Fibroblast of gingiva (primary cell): ENCODE results near the gene HASPIN.
"Not testable (repeated sequence)": the region's sequence is repeated elsewhere in the genome, so short reads cannot be mapped to it uniquely, and the experiment has no call there.

Experiments used
- DNase-seq: peaks from one replicate; pipeline ENCODE4 v3.0.0-alpha.2; 2011; ENCODE audit warnings: low read depth

Gene HASPIN

DNA sequence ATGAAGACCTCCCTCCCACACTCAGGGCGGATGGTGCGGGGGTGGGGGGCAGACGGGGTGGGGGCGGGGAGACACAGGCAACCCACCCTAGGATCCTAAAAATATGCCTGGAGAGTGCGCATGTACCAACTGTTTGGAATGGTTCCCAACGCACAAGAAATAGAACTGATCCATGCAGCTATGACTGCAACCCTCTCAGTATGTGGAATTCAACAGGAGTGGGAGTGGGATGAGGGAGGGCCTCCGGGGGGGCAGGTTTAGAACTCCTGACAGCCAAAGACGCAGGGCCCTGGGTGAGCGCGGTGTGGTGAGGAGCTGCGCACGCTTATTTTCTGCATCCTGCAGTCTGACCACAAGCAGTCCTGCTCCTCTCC lies 26.6 kb upstream of the HASPIN start:
- DNase-seq: no peak

DNA sequence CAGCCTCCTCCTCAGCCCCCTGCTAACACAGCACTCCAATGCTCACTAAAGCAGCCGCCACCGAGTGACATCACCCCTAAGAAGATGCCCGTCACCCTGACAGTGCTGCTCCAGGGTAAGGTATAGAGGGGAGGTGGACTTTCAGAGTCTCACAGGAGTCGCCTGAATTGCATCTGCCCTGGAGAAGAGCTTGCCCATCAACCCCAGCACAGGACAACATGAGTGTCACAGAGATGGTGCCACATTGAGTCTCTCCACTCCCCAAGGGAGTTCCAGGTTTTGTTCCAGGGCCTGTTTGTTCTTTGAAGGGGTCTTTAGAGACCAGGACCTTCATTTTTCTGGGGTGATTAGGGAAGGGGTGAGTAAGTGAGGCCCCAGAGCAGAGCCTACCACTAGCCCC lies 25.6 kb upstream of the HASPIN start:
- DNase-seq: no peak

DNA sequence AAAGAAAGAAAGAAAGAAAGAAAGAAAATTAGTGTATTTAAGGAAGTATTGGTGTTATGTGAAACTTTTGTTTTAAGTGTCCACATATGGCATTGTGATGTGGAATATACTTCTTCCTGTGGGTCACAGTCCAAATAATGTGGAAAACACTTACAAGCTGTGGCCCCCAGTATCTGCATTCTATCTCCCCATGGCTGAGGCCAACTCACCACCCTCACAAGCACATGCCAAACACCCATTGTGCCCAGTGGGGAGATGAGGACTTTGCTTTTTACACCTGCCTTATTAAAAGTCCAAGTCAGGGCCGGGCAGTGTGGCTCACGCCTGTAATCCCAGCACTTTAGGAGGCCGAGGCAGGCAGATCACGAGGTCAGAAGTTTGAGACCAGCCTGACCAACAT lies 23.8 kb upstream of the HASPIN start:
- DNase-seq: no peak

DNA sequence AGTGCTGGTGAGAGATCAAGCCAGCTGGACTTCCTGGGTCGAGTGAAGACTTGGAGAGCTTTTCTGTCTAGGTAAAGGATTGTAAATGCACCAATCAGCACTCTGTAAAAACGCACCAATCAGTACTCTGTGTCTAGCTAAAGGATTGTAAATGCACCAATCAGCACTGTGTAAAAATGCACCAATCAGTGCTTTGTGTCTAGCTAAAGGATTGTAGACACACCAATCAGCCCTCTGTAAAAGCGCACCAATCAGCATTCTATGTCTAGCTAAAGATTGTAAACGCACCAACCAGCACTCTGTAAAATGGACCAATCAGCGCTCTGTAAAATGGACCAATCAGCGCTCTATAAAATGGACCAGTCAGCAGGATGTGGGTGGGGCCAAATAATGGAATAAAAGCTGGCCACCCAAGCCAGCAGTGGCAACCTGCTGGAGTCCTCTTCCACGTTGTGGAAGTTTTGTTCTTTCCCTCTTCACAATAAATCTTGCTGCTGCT lies 21.6 kb upstream of the HASPIN start:
- DNase-seq: not testable (repeated sequence)

DNA sequence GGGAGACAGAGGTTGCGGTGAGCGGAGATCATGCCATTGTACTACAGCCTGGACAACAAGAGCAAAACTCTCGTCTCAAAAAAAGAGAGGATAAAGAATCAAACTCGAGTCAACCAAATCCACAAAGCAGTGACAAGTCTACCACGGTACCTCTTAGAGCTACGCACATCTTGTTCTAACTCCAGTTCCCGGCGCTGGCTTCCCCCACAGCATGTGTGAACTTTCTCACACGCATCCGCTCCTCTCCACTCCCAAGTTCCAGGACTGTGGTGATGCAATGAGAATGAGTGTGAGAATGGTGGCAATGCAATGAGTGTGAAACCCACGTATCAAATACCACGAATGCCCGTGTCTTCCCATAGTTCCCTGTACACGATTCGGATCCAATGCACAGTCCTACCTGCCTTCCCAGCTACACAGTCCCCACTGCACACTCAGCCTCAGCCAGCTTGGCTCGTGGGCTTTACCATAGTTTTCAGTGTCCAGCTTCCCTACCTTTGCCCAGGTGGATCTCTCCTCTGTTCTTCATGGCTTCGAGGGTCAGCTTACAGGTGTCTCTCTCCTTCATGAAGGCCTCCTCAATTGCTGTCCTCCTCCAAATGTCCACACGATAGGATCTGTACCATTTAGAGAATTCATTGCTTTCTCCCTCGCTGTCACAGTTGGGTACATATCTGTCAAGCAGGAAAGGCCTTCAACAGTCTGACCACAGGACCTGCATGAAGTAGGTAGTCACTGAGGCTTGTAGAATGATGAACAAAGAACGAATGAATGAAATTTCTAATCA lies 18.6 kb upstream of the HASPIN start:
- DNase-seq: no peak

DNA sequence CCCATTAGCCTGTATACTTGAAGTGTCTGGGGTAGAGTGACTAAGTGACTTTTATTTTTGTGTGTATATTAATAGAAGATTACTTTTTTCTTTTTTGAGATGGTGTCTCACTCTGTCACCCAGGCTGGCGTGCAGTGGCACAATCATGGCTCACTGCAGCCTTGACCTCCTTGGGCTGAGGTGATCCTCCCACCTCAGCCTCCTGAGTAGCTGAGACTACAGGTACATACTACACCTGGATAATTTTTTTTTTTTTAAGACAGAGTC lies 18.1 kb upstream of the HASPIN start:
- not testable (repeated sequence) for DNase-seq

DNA sequence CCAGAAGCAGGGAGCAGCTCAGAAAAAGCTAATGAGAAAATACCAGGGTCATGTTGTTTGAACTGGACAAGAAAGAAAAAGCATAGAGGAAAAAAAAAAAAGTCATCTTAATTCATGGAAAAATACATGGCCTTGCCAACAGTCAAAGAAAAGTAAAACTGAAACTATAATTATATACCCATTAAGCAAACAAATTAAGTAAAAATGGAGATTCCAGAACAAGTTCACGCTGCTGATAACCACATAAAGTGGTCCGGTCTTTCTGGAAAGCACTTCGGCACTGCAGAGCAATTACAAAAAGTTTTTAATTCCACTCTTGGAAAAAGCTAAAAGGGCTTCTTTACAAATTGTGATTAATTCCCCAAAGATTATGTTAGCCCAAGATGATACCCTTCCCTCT lies 15.3 kb upstream of the HASPIN start:
- no peak for DNase-seq

DNA sequence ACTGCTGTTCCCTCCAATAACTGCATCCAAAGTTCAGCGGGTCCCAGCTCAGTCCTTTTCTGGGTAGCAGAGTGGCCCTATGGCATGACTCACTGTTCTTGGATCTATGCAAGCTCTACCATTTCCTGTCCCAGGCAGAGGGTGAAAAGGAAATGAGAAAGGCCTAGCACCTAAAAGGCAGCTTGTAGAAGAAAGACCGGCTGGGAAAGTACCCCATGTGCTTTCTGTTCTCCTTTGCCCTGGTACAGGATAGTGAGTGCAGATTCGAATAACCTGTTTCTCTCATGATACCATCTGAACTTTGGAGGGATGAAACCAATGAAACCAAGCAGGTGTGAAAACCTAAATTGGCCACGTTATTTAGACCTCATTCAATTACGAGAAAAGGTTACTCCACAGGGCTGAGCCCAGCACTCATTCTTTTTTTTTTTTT lies 12.7 kb upstream of the HASPIN start:
- no peak for DNase-seq

DNA sequence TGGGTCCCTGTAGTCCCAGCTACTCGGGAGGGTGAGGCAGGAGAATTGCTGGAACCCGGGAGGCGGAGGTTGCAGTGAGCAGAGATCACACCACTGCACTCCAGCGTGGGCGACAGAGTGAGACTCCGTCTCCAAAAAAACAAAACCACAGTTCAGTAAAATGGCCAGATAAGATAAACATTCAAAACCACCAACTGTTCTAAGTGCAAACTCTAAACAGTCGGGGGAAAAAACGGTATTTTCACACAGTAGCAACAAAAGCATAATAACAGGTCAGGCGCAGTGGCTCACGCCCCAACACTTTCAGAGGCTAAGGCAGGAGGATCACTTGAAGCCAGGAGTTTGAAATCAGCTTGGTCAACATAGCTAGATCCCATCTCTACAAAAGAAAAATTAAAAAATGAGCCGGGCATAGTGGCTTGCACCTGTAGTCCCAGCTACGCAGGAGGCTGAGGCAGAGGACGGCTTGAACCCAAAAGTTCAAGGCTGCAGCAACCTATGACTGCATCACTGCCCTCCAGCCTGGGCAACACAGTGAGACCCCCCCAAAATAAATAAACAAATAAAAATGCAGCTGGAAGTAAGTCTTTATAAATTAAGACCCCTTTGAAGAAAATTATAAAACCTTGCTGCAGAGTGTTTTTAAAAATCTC lies 10.8 kb upstream of the HASPIN start:
- DNase-seq: no peak

DNA sequence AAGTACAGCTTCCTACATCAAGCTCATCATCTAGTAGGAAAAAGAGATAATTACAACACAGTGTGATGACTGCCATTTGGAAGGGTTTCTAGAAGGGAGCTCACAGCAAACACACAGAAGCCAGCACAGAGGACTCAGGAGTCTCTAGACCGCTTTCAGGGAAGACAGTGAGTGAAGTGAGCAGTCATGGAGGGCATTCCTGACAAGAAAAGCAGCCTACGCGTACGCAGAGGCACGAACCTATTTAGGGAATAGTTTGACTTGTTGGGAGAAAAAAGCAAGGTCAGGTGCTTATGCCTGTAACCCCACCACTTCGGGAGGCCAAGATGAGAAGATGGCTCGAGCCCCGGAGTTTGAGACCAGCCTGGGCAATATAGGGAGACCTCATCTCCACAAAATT lies 8.4 kb upstream of the HASPIN start:
- no peak for DNase-seq

DNA sequence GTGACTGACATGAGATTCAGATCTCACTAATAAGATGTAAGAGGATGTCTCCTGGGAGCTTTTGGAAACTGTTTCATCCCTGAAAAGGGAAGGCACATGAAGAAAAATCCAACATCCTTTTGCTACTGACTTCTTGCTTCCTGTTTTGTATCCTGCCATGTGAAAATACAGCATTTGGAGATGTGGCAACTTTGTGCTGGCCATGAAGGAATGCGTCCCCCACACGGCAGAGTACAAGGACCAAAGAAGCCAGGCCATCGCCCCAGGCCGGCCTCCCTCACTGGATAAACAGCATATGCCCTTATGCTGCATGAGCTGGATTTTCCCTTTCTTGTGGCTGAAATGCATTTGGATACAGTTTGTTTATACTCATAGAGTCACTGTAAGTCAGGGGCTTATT lies 5.5 kb upstream of the HASPIN start:
- DNase-seq: no peak

DNA sequence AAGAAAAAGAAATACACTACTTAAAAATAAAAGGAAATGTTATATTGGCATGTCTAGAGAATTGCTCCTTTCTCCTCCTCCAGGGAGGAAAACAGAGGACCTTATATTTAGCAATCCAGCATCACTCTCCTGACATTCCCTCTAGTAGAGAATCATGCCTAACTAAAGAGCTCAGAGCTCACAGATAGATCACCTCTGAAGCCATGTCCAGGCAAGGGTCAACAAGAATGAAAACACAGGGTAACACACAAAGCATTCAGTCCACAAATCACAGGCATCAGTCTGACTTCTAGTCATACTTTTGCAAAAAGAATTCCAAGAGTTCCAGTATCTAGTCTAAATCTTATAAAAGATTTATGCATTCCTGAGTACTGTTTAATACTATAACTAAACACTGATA lies 4.4 kb upstream of the HASPIN start:
- no peak for DNase-seq

DNA sequence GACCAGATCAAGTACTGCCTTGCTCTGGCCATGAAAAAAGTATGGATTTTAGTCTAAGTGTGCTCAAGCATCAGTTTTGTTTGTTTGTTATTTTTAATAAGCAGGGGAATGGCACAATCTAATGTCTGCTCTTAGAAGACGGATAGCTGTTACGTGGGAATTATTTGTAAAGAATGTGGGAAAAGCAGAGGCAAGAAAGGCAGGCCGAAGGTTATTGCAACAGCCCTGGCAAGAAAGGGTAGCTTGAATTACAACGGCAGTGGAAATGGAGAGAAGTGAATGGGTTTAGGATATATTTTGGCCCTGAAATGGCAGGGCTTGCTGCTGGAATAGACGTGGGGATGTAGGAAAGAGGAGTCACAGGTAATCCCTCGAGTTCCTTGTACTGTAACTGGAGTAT lies 987 bp upstream of the HASPIN start:
- DNase-seq: peak; percentile 68

DNA sequence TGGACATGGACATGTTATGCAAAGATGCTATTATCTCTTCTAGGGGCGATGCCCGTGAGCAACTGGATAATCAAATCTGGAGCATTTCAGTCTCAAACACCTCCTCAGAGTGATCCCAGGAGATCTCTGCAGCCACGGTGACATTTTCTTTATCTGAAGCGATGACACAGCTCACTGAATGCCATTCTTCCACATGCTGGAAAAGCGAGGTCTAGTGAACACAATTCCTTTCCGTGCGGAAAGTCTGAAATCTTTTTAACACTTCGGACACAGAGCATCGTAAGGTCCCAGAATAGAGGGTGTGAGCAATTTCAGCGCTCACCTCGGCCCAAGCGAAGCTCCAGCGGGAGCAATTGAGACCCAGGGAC lies 531 bp upstream of the HASPIN start:
- DNase-seq: no peak

DNA sequence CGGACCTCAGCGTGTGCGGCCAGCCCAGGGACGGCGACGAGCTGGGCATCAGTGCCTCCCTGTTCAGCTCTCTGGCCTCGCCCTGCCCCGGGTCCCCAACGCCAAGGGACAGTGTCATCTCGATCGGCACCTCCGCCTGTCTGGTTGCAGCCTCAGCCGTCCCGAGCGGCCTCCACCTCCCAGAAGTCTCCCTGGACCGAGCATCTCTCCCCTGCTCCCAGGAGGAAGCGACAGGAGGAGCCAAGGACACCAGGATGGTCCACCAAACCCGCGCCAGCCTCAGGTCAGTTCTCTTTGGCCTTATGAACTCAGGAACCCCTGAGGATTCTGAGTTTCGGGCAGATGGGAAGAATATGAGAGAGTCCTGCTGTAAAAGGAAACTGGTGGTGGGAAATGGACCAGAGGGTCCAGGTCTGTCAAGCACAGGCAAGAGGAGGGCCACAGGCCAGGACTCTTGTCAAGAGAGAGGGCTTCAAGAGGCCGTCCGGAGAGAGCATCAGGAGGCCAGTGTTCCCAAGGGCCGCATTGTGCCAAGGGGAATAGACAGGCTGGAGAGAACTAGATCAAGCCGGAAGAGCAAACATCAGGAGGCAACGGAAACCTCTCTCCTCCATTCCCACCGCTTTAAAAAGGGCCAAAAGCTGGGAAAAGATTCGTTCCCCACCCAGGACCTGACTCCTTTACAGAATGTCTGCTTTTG lies 825 bp downstream of the HASPIN start:
- DNase-seq: no peak

DNA sequence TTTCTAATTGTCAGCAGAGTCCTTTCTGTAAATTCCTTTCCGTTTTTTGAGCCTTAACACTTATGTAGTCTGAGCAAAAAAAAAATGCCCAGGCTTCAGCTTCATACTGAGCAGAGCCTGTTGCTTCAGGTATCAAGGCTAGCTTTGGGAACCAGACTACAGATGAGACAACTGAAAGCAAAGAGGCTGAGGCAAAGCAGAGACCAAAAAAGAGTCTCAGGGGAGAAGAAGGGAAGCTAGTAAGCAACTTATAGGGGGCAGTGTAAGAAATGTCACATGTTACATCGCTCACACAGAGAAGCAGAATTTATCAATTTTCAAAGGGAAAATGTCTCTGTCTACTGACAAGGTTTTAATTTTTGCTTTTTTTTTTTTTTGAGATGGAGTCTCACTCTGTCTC lies 3.3 kb downstream of the HASPIN start:
- DNase-seq: no peak

DNA sequence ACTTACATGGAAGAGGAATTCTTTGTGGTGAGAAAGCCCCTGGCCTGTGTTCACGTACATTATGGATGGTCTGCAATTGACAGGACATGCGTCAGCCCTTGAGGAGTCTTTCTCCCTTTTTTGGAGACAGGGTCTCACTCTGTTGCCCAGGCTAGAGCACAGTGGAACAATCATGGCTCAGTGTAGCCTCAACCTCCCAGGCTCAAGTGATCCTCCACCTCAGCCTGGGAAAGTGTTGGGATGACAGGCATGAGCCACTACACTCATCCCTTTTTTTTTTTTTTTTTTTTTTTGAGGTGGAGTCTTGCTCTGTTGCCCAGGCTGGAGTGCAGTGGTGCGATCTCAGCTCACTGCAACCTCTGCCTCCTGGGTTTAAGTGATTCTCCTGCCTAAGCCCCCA lies 4.4 kb downstream of the HASPIN start:
- DNase-seq: not testable (repeated sequence)

DNA sequence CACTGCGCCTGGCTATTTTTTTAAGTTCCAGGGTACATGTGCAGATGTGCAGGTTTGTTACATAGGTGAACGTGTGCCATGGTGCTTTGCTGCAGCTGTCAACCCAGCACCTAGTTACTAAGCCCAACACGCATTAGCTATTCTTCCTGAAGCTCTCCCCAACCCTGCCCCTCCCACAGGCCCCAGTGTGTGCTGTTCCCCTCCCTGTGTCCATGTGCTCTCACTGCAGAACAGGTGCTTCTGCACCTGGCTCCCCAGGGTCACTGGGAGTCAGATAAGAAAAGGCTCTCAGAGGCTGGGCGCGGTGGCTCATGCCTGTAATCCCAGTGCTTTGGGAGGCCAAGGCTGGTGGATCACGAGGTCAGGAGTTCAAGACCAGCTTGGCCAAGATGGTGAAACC lies 6.2 kb downstream of the HASPIN start:
- DNase-seq: no peak

DNA sequence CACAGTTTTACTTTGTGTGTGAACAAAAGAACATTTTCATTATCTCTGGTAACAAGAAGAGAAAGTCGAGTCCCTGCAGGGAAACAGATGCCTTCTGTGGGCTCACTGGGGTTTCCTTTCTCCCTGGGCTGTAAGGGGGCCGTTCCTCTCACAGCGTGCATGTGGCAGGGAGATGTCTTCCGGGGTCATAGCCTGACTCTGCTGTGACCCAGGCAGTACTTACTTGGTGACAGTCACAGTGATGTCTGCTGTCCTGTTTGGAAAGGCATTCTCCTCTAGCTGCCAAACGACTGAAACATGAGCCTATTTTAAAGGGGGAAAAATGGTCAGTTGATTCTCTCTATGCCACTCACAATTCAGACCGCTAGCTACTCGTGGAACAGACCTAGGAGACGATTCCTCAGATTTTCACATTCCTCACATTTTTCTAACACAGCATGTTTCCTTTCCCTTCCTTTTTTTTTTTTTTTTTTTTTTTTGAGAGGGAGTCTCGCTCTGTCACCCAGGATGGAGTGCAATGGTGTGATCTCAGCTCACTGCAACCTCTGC lies 7.3 kb downstream of the HASPIN start:
- DNase-seq: peak; percentile 26

DNA sequence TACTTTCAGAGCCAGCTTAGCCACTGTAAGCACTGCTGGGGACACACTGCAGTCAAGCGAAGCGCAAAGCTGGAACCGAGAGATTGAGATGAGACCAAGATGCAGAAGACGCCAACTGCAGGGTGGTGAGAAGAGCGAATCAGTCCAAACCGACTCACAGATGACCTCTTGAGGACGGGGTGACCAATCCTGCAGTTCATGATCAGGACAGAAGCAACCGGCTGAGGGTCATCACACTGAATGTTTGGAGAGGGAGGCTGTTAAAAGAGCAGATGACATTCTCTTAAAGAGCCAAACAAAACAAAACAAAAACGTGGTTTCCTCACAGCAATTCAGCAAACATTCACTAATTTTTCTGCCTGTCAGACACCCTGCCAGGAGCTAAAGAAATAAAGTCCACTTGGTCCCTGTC lies 8.5 kb downstream of the HASPIN start:
- peak; percentile 26 for DNase-seq

DNA sequence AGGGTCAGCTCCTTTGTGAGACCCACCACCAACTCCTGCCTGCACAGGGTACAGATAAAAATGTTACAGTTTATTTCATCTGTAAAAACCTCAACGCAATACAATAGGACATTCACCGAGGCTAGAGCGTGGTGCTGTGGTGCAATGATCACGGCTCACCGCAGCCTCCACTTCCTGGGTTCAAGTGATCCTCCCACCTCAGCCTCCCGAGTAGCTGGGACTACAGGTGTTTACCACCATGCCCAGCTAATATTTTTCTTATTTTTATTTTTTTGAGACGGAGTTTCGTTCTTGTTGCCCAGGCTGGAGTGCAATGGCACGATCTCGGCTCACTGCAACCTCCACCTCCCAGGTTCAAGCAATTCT lies 11.2 kb downstream of the HASPIN start:
- DNase-seq: not testable (repeated sequence)

DNA sequence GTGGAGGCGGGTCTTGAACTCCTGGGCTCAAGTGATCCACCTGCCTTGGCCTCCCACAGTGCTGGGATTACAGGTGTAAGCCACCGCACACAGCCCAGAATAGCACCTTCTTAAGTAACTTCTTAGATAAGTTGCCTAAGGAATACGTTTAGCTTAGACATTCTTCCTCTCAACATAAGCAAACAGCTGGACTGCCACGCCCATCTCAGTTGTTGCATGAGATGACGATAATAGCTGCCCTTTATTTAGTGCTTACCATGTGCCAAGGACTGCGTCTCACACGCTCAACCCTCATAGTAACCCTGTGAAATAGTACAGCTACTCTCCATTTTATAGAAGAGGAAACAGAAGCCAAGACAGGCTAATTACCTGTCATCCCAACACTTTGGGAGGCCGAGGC lies 11.8 kb downstream of the HASPIN start:
- no peak for DNase-seq
